Measurements from ENCODE around the gene GNAL.
"Not testable (repeated sequence)": the region's sequence is repeated elsewhere in the genome, so short reads cannot be mapped to it uniquely, and the experiment has no call there.

The GNAL gene

GRCh38 chr18:11688972-11689668, at the start of gene GNAL:
Gene GNAL, plus strand, starts transcription at chr18:11689264. Its CDS starts 300 bp downstream, at chr18:11689564.
- peak; percentile 62 for DNase-seq (ENCODE audit: low read depth)

DNA sequence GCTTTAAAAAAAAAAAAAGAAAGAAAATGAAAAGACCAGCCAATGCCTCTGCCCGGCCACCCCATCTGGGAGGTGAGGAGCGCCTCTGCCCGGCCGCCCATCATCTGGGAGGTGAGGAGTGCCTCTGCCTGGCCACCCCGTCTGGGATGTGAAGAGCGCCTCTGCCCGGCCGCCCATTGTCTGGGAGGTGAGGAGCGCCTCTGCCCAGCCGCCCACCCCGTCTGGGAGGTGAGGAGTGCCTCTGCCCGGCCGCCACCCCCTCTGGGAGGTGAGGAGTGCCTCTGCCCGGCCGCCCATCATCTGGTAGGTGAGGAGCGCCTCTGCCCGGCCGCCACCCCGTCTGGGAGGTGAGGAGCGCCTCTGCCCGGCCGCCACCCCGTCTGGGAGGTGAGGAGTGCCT, 41.8 kb upstream of the GNAL start:
- DNase-seq (ENCODE audit: low read depth): not testable (repeated sequence)

- not testable (repeated sequence) for DNase-seq (ENCODE audit: low read depth)
Observed at GRCh38 chr18:11647804-11648203, 41.3 kb upstream of the GNAL start.

GRCh38 chr18:11649839-11650238, 39.2 kb upstream of the GNAL start:
- no peak for DNase-seq (ENCODE audit: low read depth)

- DNase-seq (ENCODE audit: low read depth): no peak
Observed at GRCh38 chr18:11651899-11652298, 37.2 kb upstream of the GNAL start.

DNA sequence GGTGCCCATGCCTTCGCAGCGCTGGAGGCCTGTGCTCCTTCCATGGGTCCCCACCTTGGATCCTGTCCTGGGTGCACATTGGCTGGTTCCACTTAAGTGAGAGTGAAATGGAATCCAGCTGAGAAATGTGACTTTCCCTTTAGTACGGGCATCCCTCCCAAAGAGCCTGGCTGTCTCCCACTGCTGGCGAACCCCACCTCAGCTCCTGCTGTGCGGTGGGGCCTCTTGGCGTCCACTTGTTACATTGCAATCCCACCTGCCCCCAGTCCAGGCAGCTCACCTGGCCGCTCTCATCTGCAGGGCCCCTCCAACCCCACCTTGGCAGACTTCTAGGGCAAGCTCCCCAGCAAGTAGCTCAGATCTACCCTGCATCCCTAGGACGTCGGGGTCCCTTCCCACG, 35.5 kb upstream of the GNAL start:
- no peak for DNase-seq (ENCODE audit: low read depth)

DNA sequence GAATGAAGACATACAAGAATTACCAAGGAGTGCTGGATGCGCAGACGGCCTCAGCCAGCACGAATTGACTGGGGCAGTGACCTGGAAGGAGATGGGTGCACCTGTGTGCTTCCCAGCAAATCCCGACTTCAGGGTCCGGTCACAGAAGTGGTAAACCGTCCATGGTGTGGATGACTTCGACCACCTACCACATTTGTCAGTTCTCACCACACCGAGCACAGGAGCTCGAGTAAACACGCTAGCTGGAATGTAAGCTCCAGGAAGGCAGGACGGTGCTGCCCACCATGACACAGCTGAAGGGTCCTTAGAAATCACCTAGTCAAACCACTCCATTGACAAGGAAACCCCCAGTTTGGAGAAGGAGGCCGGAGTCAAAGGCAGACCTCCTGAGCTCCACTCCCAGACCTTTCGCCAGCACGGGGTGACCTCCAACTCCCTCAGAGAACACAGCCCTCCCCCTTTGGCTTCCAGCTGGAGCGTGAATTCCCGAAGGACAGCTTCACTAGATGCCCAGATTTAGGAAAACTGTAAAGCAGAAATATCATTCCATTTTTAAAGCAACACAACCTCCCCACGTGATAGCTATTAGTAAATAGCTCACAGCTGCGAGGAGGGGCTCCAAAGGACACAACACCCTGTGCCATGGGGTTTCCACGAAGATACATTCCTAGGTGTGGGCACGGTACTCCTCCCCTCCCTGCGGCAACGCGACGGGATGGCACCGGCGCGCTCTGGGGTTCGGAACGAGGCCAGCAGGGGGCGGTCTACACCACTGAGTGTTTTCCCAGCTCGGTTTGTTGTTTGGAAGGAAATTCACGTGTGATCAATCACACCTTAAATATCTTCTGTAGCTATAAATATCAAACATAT, 34.1 kb upstream of the GNAL start:
- peak; percentile 52 for DNase-seq (ENCODE audit: low read depth)

- no peak for DNase-seq (ENCODE audit: low read depth)
Observed at GRCh38 chr18:11655606-11655932, 33.5 kb upstream of the GNAL start.

DNA sequence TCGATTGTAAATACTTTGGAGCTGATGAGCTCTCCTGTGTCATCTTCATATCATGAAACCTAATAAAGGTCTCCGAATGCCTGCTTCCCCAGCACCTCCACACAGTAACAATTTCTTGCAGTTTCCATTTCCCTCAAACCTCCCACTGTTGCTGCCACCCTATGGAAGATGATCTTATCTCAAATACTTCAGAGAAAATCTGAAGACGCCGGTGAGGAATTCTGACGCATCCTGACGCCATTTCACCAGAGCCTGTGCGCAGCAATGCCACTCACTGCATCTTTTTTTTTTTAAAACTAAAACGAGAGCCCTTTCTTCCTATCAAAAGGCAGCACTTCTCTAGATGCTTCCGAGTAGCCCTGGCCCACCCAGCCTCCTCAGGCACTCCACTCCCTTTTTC, 31.9 kb upstream of the GNAL start:
- DNase-seq (ENCODE audit: low read depth): no peak

- DNase-seq (ENCODE audit: low read depth): no peak
Observed at GRCh38 chr18:11657554-11657953, 31.5 kb upstream of the GNAL start.

DNA sequence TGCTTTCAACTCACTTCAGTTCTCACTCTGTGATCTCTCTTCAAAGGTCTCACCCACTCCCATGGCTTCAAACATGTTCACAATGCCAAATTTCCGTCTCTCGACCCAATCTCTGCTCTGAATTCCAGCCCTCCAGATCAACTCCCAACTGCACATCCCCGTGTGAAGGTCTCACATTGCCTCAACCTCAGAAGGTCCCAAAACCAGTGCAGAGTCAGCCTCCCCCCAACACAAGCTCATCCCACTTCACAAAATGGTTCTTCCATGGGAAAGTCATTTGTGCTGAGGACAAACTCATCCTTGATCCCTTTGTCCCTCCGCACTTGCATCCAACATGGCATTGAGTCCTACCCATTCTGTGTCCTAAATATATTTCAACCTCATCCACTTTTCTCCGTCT, 31.0 kb upstream of the GNAL start:
- no peak for DNase-seq (ENCODE audit: low read depth)

DNA sequence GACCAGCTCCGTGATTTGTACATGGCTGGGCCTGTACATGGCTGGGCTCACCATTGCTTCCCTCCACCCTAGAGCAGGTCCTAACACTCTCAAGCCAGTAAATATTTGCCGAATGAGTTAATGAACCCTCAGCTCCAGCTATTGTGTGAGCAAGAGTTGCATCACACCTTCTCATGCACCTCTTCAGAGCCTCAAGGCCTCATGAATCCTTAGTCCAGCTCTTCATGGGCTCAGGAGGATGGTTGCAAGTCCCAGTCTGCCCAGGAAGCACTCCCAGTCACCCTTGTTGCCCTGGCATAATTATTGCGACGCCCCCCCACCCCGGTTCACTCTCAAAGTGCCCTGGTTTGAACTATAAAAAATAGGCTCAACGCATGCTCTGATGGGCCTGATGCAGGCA, 30.1 kb upstream of the GNAL start:
- DNase-seq (ENCODE audit: low read depth): no peak

- DNase-seq (ENCODE audit: low read depth): no peak
Observed at GRCh38 chr18:11660691-11661090, 28.4 kb upstream of the GNAL start.

DNA sequence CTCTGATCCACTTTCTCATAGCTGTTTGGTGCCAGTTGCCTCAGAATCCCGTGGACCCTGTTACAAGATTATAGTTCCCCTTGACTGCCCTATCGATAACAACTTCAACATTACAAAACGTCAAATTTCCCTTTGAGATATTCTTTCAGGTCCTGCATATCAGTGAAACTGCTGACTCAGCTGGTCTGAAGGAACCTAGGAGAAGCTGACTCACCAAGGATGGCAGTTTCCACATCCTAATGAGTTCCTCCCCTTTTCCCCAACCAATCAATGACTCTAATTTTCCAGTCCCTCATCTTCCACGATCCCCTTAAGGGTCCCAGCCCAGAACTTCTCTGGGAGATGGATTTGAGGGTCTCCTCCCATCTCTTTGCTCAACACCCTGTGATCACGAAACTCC, 27.6 kb upstream of the GNAL start:
- no peak for DNase-seq (ENCODE audit: low read depth)

DNA sequence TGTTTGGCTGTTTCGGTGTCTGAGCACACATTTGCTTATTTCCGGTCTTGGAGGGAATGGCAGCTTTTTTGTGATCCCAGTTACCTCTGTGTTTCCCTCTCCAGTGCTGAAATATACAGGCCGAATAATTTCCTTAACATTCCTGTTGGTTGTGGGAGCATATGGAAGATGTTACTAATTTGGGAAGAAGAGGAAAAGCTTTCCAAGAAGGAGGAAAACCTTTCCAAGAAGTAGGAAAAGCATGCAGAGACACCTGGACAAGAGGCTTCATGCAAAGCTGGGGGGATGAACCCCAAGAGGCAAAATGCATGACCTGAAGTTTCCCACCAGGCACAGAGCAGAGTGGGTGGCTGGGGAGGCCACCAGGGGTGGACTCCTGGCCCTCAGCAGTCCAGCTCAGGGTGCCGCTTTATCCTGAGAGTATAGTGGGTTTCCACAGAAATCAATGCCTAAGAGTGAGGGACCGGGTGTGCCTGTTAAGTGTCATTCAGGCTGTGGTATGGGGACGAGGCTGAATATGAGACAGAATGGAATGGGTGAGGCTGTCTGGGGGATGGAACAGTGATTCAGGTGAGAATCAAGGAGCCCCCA, 25.5 kb upstream of the GNAL start:
- DNase-seq (ENCODE audit: low read depth): no peak

DNA sequence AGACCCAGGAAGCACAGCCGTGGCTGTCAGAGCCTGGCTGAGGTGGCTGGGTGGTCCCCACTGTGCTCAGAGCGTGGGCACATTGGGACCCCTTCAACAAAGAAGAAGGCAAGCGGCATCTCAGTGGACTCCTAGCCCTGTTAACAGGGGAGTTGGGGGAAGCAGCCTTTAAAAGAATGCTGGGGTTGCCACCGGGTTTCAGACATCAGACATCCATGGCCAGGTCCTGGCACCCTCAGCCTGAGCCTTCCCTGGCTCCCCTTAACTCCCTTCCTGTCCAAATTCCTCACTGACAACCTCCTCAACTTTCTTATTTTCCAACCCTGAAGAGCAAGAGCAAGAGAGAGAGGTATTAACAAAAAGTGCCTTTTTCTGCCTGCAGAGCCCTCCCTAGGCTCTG, 24.8 kb upstream of the GNAL start:
- DNase-seq (ENCODE audit: low read depth): no peak

- no peak for DNase-seq (ENCODE audit: low read depth)
Observed at GRCh38 chr18:11665146-11665545, 23.9 kb upstream of the GNAL start.

GRCh38 chr18:11665587-11665986, 23.5 kb upstream of the GNAL start:
- DNase-seq (ENCODE audit: low read depth): no peak

DNA sequence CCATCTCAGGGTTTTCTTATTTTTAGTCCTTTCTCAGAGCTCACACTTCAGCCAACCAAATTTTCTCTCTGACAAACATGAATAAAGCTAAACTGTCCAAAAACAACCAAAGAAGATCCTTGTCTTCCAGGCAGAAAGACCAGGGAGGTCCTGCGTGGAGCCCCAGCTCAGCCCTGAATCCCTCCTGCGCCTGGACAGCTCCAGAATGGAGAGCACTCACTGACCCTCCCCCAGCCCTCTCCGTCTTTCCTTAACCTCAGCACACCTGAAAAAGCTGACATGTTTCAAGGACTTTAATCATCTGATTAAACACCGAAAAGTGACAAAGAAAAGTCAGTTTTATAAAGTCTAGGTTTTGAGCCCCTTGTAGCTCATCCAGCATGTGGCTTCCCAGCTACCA, 22.9 kb upstream of the GNAL start:
- DNase-seq (ENCODE audit: low read depth): no peak

- no peak for DNase-seq (ENCODE audit: low read depth)
Observed at GRCh38 chr18:11666831-11667230, 22.2 kb upstream of the GNAL start.

- no peak for DNase-seq (ENCODE audit: low read depth)
Observed at GRCh38 chr18:11667578-11667977, 21.5 kb upstream of the GNAL start.

DNA sequence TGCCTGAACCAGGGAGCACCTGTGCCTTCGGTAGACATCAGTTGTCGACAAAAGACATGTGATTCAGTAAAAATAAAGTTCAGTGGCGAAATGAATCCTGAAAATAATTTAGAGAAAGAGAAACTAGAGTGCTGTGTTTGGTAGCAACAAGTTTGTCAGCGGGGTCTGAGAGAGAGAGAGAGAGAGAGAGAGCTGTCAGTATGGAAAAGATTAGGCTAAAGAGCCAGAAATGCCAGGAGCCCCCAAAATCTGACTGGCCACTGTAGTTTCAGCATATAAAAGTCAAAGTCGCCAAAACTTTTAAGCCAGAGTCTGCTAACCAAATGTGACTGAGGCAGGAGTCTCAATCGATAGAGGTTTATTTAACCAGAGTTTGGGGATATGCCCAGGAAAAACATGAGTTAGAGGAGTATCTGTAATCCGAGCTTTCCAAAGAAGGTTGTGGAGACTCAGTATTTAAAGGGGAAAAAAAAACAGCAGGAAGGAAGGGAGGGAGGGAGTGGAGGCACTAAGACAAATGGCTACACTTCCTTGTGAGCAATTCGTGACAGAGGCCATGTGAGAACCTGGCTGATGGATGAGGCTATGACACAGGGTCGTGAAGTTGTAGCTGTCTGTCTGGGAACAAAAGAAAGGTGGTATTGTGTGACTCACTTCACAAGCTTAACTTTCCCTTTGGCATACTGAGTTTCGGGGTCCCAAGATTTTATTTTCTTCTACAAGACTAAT, 20.5 kb upstream of the GNAL start:
- no peak for DNase-seq (ENCODE audit: low read depth)

All from activated T-cell treated with anti-CD3 and anti-CD28 coated beads for 48 hours (primary cell).